Stimulated activated CD8-positive, alpha-beta memory T cell treated with anti-CD3 and anti-CD28 coated beads, Interleukin-7, amount 100 ng/mL, for 24 hours (primary cell): Measurements from ENCODE around the gene PRDM8.
"Not testable (repeated sequence)": the region's sequence is repeated elsewhere in the genome, so short reads cannot be mapped to it uniquely, and the experiment has no call there.

Experiments used
- DNase-seq: peaks from one replicate; pipeline ENCODE4 v3.0.0-alpha.2; 2020; ENCODE audit warnings: low read depth

Gene PRDM8

DNA sequence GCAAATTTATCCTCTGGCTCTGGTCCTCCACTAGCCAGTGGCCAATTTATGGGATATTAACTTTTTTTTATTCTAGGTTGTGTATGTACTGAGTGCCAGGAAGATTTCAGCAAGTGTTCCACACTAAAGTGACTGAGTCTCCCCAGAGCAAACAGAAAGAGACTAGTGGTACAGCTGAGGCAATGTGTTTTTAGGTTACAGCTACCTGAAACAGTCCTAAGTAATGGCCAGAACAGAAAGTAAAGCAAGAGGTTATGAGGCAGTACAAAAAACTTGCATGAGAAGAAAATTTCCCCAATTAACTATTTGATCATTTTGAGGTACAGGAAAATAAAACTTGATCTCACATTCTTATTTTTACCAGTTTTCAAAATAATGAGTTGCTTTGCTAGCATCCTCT is 31.2 kb downstream of the PRDM8 start:
- DNase-seq = no peak

DNA sequence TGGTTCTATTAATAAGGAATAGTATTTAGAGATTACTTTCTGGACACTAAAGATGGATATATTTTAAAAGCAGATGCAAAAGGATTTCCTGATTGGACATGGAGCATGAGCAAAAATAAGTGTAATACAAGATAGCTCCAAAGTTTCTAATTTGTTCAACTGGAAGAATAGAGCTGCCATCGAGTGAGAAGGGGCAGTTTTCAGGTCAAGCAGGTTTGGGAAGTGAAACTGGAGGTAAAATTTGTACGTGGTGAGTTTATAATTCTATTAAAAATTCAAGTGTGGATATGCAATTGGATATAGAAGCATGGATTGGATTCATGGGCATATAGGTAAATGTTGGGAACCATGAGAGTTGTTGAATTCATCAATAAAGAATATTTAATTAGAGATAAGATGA is 31.8 kb downstream of the PRDM8 start:
- no peak for DNase-seq

DNA sequence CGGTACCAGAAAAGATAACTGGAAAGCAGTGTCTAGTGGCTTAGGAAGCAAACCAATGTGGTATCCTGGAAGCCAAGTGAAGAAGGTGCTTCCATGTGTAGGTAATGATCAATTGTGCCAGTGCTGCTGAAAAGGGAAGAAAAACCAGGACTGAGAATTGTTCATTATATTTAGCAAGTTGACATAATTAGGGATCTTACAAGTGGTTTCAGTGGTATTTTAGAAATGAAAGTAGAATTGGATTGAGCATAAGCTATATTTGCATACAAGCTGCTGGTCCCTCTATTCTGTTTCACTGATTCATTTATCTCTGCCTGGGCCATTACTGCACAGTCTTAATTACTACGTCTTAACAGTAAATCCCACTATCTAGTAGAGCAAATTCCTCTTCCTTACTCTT is 32.3 kb downstream of the PRDM8 start:
- no peak for DNase-seq

DNA sequence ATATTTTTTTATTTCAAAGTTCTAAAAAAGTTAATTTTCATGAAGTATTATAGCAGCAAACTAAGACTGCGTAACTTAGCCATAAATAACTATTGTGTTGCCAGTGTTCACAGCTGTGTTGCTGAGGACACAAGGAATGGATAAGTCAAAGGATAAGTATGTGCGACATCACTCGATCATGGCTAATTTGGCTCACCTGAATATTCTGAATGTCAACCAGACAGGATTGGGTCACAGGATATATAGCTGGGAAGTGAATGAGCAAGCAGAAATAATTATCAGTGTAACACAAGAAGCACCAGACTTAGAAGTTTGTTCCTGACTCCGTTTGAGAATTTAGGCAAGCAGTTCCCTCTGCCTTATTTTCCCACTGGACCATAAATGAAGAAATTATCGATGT is 33.9 kb downstream of the PRDM8 start:
- DNase-seq = no peak

DNA sequence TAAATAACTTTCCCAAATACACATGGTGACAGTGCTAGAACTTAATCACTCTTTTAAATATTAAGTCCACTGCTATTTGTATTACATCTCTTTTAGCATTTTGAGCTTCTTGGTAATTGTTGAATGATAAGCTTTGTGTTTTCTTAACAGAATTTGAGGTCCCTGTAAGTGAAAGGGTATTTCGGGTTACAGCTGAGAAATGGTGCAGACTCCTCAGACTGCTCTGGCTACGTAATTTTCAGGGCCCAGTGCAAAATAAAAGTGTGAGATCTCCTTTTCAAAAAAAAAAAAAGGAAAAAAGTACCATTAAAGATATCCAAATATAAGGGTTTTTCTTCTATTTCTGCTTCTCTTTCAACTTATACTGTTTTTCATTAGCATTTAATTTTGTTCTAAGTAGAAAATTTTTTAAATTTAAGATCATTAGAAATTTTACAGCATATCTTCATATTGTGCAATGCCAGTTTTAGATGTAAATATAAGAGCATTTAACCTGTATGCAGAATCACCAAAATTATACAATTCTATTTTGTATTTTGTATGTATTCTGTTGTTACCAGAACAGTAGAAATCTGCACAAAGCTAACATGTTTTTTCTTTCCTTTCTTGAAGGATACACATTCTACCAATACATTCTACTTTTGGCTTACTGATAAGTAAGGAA is 35.5 kb downstream of the PRDM8 start:
- DNase-seq = no peak

DNA sequence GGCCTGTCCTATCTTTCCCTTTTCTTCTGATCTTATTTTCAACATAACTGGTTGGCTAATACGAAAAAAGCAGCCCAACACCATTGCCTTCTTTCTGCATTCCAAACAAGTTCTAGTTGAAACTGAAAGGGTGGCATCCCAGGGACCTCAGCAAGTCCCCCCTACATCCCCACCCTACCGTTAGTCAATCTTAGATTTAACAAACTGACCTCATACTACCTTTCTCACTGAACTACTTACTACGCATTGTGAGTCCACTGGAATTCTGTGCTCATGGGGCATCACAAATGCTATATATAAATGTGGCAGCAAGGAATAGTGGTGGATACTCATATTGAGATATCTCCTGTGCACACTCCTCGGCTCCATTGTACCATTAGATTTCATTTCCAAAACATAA is 36.1 kb downstream of the PRDM8 start:
- no peak for DNase-seq

DNA sequence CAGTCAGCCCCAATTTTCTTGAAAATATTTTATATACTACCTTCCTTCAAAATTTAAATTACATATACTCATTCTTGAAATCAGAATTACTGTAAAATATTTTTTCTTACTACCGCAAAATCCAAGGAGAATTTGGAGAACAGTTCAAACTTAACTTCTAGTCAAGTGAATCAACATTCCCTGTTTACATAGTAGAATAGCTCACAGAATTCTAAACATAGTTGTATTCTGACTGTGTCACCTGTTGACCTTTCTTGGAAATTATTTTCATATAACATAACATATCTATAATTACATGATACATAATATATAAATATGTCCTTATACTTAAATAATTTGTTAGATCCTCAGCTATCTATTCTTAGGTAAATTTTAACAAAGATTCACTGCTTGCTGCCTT is 38.1 kb downstream of the PRDM8 start:
- DNase-seq = no peak

DNA sequence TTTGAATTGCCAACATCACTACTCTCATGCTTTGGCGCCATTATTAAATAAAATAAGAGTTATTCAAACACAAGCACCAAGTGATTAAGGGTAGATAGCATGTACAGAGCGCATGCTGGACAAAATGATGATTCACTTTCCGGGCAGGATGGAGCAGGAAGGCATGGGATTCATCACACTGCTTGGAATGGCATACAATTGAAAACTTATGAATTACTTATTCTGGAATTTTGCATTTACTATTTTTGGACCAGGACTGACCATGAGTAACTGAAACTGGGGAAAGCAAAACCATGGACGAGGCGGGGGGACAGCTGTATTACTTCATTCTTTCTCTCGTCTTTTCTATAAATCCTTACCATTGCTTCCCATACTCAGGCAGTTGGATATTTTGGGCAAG is 40.7 kb downstream of the PRDM8 start:
- no peak for DNase-seq

DNA sequence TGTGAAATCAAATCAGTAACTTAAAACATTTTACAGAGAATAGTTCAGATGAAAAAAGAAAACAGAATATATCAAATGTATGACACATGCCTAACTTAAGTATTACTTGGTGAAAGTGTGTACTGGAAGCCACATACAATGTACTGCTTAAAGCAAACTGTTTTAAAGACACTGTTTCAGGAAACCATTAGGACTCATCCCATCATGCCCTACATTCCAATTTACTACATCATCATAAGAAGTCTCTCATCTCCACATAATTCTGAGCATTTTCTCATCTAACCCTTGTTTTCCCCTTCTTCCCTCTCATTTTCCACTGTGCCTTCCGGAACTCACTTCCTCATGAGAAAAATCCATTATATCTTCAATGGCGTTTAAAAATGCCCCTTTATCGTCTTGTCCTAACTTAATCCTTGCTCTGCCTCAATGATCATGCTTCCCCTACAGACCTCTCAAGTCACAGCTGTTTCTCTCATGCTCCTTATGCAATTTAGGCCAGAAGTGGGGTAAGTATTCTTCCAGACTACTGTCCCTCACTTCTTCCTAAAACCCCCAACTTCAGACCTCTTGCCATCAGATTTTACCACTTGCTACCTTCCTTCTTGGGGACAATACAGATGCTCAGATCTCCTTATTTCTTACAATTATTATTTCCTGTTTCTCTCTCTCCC is 42.3 kb downstream of the PRDM8 start:
- no peak for DNase-seq

DNA sequence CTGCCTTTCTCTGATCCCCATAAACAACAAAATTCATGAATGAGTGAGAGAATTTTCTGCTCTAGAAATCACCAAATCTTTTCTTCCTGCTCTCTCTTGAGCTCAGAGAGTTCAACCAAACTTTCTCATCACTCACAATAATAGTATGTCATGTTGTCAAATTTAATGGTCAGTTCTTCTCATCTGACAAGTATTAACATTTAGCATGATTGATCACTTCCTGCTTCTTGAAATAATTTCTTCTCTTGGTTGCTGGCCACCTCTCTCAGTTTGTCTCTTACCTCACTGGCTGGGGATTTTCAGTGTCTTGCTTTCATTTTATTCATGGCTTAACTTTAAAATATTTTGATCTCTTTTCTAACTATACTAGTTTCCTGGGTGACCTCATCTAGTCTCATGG is 43.7 kb downstream of the PRDM8 start:
- no peak for DNase-seq

DNA sequence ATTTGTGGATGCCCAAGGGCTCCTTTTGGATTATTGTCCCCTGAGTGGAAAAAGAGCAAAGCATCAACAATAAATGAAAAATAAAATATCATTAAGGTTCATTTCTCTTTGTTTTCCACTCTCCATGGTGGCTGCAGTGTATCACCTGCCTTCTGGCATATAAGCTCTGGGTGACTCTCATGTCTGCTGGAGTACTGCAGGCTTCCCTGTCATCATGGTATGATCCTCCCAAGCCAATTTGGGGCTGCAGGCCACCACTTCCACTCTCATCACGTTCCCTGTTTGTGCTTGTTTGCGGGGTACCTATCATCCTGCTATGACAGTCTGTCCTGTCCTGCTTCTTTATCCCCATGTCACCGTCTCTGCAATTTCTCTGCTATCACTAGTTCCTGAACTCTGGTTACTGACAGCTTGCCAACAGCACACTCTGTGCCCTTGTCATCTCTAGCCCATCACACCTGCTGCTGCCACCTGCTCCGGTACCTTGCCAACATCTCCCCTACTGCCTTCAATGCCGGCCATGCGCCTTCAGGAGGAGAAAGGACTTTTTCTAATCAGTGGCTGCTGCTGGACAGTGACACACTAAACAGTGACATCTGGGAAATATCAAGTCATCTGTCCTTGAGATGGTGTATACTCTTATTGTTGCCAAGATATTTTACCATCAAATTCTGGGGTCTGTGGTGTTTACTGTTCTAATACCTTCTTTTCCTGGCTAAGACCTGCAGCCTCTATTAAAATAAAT is 46.1 kb downstream of the PRDM8 start:
- no peak for DNase-seq

DNA sequence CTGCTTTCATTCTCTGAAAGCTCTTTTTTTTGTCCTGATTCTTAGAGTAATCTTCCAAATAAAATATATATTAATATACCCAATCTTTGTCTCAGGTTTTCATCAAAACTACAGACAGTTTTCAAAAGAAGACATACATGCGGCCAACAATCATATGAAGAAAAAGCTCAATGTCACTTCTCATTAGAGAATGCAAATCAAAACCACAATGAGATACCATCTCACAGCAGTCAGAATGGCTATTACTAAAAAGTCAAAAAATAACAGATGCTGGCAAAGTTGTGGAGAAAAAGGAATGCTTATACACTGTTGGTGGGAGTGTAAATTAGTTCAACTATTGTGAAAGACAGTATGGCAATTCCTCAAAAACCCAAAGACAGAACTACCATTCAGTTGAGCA is 50.2 kb downstream of the PRDM8 start:
- not testable (repeated sequence) for DNase-seq

DNA sequence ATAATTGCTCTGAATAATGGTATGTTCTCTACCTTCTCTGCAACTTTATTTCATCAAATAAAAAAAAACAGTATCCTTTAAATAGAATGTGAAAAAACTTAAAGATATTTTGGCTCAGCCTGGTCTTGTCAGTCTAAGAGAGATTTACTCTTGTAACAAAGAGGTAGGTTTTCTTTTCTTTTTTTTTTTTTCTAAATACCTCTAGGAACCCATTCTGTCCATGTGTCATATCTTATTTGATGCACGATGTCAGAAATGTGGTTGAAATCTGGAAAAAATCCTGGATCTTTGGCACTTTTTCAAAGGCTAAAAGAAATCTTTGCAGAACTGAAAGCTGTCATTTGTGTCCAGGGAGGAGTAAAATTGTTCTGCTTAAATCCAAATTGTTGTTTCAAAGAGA is 51.8 kb downstream of the PRDM8 start:
- DNase-seq = no peak

DNA sequence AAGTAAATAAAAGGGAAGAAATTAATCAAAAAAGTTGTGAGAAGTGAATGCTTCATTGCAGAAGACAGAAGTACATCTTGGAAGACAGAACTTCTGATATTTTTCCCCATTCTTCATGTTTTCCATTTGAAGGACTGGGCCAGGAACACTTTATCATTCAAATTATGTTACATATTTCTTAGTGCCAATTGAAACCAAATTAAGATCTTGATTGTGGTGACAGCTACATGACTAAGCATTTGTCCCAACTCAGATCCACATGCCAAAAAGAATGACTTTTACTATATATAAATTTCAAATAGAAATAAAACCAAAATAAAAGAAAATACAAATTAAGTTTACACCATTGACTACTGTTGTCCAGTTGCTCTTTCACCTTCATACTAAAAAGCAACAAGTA is 55.1 kb downstream of the PRDM8 start:
- no peak for DNase-seq

DNA sequence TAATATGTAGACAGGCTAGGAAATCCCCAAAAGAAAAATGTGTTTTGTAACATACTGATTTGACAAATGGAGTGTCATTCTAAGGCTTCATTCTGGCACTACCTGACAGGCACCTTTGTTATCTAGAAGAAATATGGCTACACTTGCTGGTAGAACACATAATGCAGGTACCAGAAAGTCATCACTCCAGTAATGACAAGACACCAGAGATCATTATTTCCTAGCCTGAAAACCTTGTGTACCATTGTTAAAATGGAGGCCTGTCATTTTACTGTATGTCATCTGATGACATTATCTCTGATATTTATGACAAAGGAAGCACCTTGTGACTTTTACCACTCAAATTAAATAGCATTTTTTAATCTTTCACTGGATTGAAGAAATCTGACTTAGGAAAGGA is 55.6 kb downstream of the PRDM8 start:
- DNase-seq = no peak

DNA sequence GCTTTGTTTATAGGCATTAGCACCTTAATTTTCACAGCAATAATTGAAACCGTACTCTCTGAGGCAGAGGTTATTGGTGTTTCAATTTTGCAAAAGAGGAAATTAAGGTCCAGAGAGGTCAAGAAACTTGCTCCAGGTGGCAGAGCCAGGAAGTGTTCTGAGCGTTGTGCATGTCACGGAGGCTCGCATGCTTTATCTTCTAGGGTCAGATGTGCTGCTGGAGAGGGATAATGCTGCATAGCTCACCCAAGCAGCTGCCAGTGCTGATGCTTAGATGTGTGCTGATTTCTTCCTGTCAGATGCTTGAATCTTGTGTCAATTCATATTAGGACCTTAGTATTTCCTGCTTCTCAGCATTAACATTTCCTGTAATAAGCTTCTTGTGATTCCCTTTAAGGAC is 56.2 kb downstream of the PRDM8 start:
- no peak for DNase-seq
